Measurements from ENCODE around the gene SLC27A3. TPM values are rescaled to one million over a fixed set of nuclear protein-coding genes. Genes with fewer than 3 reads are reported as not detected.

The SLC27A3 gene
- total RNA-seq, 3 donors from 2014 or later (not counting 1 experiment from before 2014, with no cell fraction given) = 65.3 to 107 (median 89.8) TPM

- peaks cover 73% of the 10 kb centered on the region for H3K4me1 ChIP-seq (ENCODE audit: control insufficient read depth, insufficient read depth, low read length)
- peak overlapping the region; percentile 25 for H3K4me3 Mint-ChIP-seq
- H3K27ac ChIP-seq (ENCODE audit: low read length) = no peak overlapping the region
- H3K4me1 Mint-ChIP-seq = peaks cover 56 to 73% of the 10 kb centered on the region in 2 donors
- ATAC-seq (no peak), DNase-seq (no peak)
- H3K27me3 ChIP-seq (ENCODE audit: control insufficient read depth, insufficient read depth, low read length) = no peaks in the 10 kb centered on the region
- no peak overlapping the region for H3K4me3 ChIP-seq (ENCODE audit: low read length)
- no peaks in the 10 kb centered on the region for H3K9me3 Mint-ChIP-seq
- intact Hi-C loops (cut with micrococcal nuclease) = no loop called here
- H3K36me3 ChIP-seq (ENCODE audit: control insufficient read depth, insufficient read depth, low read length) = no peaks in the 10 kb centered on the region
- no peaks in the 10 kb centered on the region for H3K36me3 Mint-ChIP-seq
- peak overlapping the region; percentile 79 to 83 for H3K27ac Mint-ChIP-seq
- H3K27me3 Mint-ChIP-seq (ENCODE audit: low read depth in 2 of 2) = no peaks in the 10 kb centered on the region
- 97% methylated on average over 11 of the region's 11 CpGs for WGBS (ENCODE audit: insufficient coverage)
- no peaks in the 10 kb centered on the region for H3K9me3 ChIP-seq (ENCODE audit: control insufficient read depth, insufficient read depth, low read length)
- TF ChIP-seq, protein P1, sequence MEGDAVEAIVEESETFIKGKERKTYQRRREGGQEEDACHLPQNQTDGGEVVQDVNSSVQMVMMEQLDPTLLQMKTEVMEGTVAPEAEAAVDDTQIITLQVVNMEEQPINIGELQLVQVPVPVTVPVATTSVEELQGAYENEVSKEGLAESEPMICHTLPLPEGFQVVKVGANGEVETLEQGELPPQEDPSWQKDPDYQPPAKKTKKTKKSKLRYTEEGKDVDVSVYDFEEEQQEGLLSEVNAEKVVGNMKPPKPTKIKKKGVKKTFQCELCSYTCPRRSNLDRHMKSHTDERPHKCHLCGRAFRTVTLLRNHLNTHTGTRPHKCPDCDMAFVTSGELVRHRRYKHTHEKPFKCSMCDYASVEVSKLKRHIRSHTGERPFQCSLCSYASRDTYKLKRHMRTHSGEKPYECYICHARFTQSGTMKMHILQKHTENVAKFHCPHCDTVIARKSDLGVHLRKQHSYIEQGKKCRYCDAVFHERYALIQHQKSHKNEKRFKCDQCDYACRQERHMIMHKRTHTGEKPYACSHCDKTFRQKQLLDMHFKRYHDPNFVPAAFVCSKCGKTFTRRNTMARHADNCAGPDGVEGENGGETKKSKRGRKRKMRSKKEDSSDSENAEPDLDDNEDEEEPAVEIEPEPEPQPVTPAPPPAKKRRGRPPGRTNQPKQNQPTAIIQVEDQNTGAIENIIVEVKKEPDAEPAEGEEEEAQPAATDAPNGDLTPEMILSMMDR (IDR thresholded peaks at IDR 0.05) = no peak
Observed at GRCh38 chr1:153792631-153793041, 17.4 kb downstream of the SLC27A3 start.

- Histone ChIP-seq H3K36me3 (ENCODE audit: control insufficient read depth, insufficient read depth, low read length) (no peaks in the 10 kb centered on the region), H3K4me1 (ENCODE audit: control insufficient read depth, insufficient read depth, low read length) (peaks cover 73% of the 10 kb centered on the region), H3K27ac (ENCODE audit: low read length) (no peak overlapping the region), H3K9me3 (ENCODE audit: control insufficient read depth, insufficient read depth, low read length) (no peaks in the 10 kb centered on the region), H3K4me3 (ENCODE audit: low read length) (no peak overlapping the region), H3K27me3 (ENCODE audit: control insufficient read depth, insufficient read depth, low read length) (no peaks in the 10 kb centered on the region)
- Mint-ChIP-seq H3K4me1 (peaks cover 56 to 73% of the 10 kb centered on the region in 2 donors), H3K36me3 (no peaks in the 10 kb centered on the region), H3K27ac (peak overlapping the region in 1 of 2 donors; percentile 83), H3K4me3 (no peak overlapping the region), H3K27me3 (ENCODE audit: low read depth in 2 of 2) (no peaks in the 10 kb centered on the region), H3K9me3 (no peaks in the 10 kb centered on the region)
- WGBS (ENCODE audit: insufficient coverage) = 89% methylated on average over 9 of the region's 9 CpGs
- intact Hi-C loops (cut with micrococcal nuclease) = no loop called here
- TF ChIP-seq, protein P1 (IDR thresholded peaks at IDR 0.05) = no peak
- DNase-seq = no peak
- no peak for ATAC-seq
Observed at GRCh38 chr1:153793261-153793972, 18.2 kb downstream of the SLC27A3 start.

- Histone ChIP-seq H3K27me3 (ENCODE audit: control insufficient read depth, insufficient read depth, low read length) (no peaks in the 10 kb centered on the region), H3K9me3 (ENCODE audit: control insufficient read depth, insufficient read depth, low read length) (no peaks in the 10 kb centered on the region), H3K27ac (ENCODE audit: low read length) (no peak overlapping the region), H3K36me3 (ENCODE audit: control insufficient read depth, insufficient read depth, low read length) (no peaks in the 10 kb centered on the region), H3K4me3 (ENCODE audit: low read length) (no peak overlapping the region), H3K4me1 (ENCODE audit: control insufficient read depth, insufficient read depth, low read length) (peaks cover 72% of the 10 kb centered on the region)
- ATAC-seq = no peak
- Mint-ChIP-seq H3K27ac (peak overlapping the region in 1 of 2 donors; percentile 79), H3K4me3 (peak overlapping the region; percentile 36), H3K36me3 (no peaks in the 10 kb centered on the region), H3K27me3 (ENCODE audit: low read depth in 2 of 2) (no peaks in the 10 kb centered on the region), H3K9me3 (no peaks in the 10 kb centered on the region), H3K4me1 (peaks cover 56 to 73% of the 10 kb centered on the region in 2 donors)
- TF ChIP-seq, protein P1 (IDR thresholded peaks at IDR 0.05) = no peak
- no peak for DNase-seq
- 94% methylated on average over 12 of the region's 12 CpGs for WGBS (ENCODE audit: insufficient coverage)
- intact Hi-C loops (cut with micrococcal nuclease) = no loop called here
Observed at GRCh38 chr1:153793973-153794615, 18.9 kb downstream of the SLC27A3 start.

Data from natural killer cell (primary cell).